Thoracic aorta (tissue), 2 donors: ENCODE measurements around the gene DNAJB8. TPM values are rescaled to one million over a fixed set of nuclear protein-coding genes. Genes with fewer than 3 reads are reported as not detected.

Experiments
- ATAC-seq: fragments of 150-250 bp; one replicate; pipeline ENCODE4 v1.8.0; 2017; ENCODE audit warnings: low read depth; ENCODE audit not compliant: insufficient number of reproducible peaks, low FRiP score
- DNase-seq: peaks from one replicate; pipeline ENCODE4 v3.0.0-alpha.2; 2020; ENCODE audit warnings: low spot score
- H3K27ac ChIP-seq, 2 donors: fragments of 200-600 bp; sonication (generic); 1 replicate in 1 of 2; 2 replicates in 1 of 2; pipeline ENCODE4 v1.5.1; 2016; ENCODE audit warnings: mild to moderate bottlenecking in 2 of 2, moderate library complexity in 2 of 2
- H3K27me3 ChIP-seq: fragments of 200-600 bp; sonication (generic); replicated peaks from 2 replicates; pipeline ENCODE4 v1.6.0; 2016; ENCODE audit warnings: mild to moderate bottlenecking; ENCODE audit not compliant: insufficient read depth
- H3K36me3 ChIP-seq: fragments of 200-600 bp; sonication (generic); one replicate; pipeline ENCODE4 v1.5.1; 2016
- H3K4me1 ChIP-seq, 2 donors: fragments of 200-600 bp; sonication (generic); 1 replicate in 1 of 2; 2 replicates in 1 of 2; pipeline versions ENCODE4 v1.5.1 to v1.6.0; 2016; ENCODE audit warnings: low read depth in 2 of 2, mild to moderate bottlenecking in 1 of 2; ENCODE audit not compliant: control insufficient read depth in 1 of 2
- H3K4me3 ChIP-seq: fragments of 200-600 bp; sonication (generic); 2 replicates; pipeline ENCODE4 v1.5.1; 2016; ENCODE audit warnings: mild to moderate bottlenecking
- H3K9me3 ChIP-seq: fragments of 200-600 bp; sonication (generic); 2 replicates; pipeline ENCODE4 v1.5.1; 2016
- CTCF ChIP-seq: fragments of 200-600 bp; sonication (generic); IDR thresholded peaks from one replicate; pipeline ENCODE4 v1.5.1; 2019; ENCODE audit warnings: antibody characterized with exemption
- total RNA-seq, 2 donors: library from RNA; depleted of rRNA; stranded (reverse); fragments of >200 nt; gene quantifications; one replicate each; pipeline versions ENCODE4 v1.1.0 to v1.2.3, GENCODE V29; 2016

The DNAJB8 gene
- total RNA-seq, 2 donors from 2014 or later, result not detected

GRCh38 chr3:128478576-128479506 lies 12.2 kb upstream of the DNAJB8 start:
- Histone ChIP-seq H3K9me3 (no peaks in the 10 kb centered on the region), H3K27ac (no peak overlapping the region), H3K4me3 (no peak overlapping the region), H3K27me3 (peaks cover 6% of the 10 kb centered on the region), H3K4me1 (peaks cover 10 to 20% of the 10 kb centered on the region in 2 donors), H3K36me3 (no peaks in the 10 kb centered on the region)
- DNase-seq (no peak), ATAC-seq (no peak)
- TF ChIP-seq CTCF, result no peak

- Histone ChIP-seq H3K27me3 (no peaks in the 10 kb centered on the region), H3K27ac (no peak overlapping the region), H3K4me3 (no peak overlapping the region), H3K9me3 (no peaks in the 10 kb centered on the region), H3K4me1 (peaks cover 0 to 4% of the 10 kb centered on the region in 2 donors), H3K36me3 (no peaks in the 10 kb centered on the region)
- TF ChIP-seq CTCF, result no peak
- DNase-seq (no peak), ATAC-seq (no peak)
These were observed 10.0 kb upstream of the DNAJB8 start for GRCh38 chr3:128476659-128477058.

- Histone ChIP-seq H3K4me3 (no peak overlapping the region), H3K27ac (no peak overlapping the region), H3K36me3 (no peaks in the 10 kb centered on the region), H3K27me3 (no peaks in the 10 kb centered on the region), H3K4me1 (no peaks in the 10 kb centered on the region), H3K9me3 (no peaks in the 10 kb centered on the region)
- TF ChIP-seq CTCF, result no peak
- no peak for DNase-seq
- ATAC-seq, result no peak
These were observed 8.7 kb upstream of the DNAJB8 start for GRCh38 chr3:128475355-128475754.

- H3K36me3 ChIP-seq, result no peaks in the 10 kb centered on the region
- H3K27ac ChIP-seq, result no peak overlapping the region
- H3K27me3 ChIP-seq, result no peaks in the 10 kb centered on the region
- ATAC-seq, result no peak
- no peak for DNase-seq
- no peaks in the 10 kb centered on the region for H3K9me3 ChIP-seq
- TF ChIP-seq CTCF, result no peak
- no peak overlapping the region for H3K4me3 ChIP-seq
- H3K4me1 ChIP-seq, result no peaks in the 10 kb centered on the region
These were observed 7.0 kb upstream of the DNAJB8 start for GRCh38 chr3:128473737-128474136.

GRCh38 chr3:128473180-128473519 lies 6.5 kb upstream of the DNAJB8 start:
- Histone ChIP-seq H3K36me3 (no peaks in the 10 kb centered on the region), H3K27me3 (no peaks in the 10 kb centered on the region), H3K4me3 (no peak overlapping the region), H3K4me1 (no peaks in the 10 kb centered on the region), H3K27ac (no peak overlapping the region), H3K9me3 (no peaks in the 10 kb centered on the region)
- no peak for DNase-seq
- no peak for ATAC-seq
- TF ChIP-seq CTCF, result no peak
